Measurements from ENCODE around the gene STK39.

DNA sequence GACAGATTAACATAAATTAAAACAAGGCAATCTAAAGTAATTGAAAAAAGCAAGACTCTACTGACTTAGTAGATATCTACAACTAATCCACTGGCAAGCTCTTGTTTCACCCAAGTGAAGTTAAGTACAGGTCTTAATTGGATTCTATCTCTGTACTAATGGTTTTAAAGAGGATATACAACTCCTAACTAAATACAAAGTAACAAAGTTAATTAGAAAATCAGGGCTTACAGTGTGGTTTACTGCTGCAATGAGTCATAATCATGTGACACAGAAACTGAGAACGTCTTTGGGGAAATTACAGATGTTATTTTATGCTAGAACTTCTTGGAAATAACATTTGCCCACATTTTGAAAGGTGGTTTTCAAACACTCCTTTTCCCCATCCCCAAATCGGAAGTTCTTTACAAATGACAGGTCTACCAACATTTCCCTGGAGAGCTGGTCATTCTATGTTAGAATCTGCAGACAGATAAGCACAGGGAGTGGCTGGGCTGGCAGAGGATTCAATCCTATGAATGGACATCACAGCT, 245.3 kb downstream of the STK39 start:
- TF ChIP-seq EZH2 (IDR thresholded peaks at IDR 0.05; ENCODE audit: insufficient read depth, poor library complexity, severe bottlenecking) = no peak
- TF ChIP-seq EZH2phosphoT487 (IDR thresholded peaks at IDR 0.05; ENCODE audit: insufficient read depth, low read depth) = no peak

Data from GM23248 (cell line).